Measurements from ENCODE around the gene UBL3.

Gene UBL3

GRCh38 chr13:29859971-29860370 is 9.6 kb upstream of the UBL3 start:
- H3K4me3 ChIP-seq (ENCODE audit: control insufficient read depth, low read depth, low read length), result no peak overlapping the region
- no peak for TF ChIP-seq CTCF (conservative IDR thresholded peaks at IDR 0.05; ENCODE audit: control insufficient read depth, insufficient read depth, low read depth, low read length)
- peak; percentile 89 for DNase-seq (ENCODE audit: low read depth)

GRCh38 chr13:29858667-29859066 is 8.2 kb upstream of the UBL3 start:
- no peak for TF ChIP-seq CTCF (conservative IDR thresholded peaks at IDR 0.05; ENCODE audit: control insufficient read depth, insufficient read depth, low read depth, low read length)
- H3K4me3 ChIP-seq (ENCODE audit: control insufficient read depth, low read depth, low read length), result no peak overlapping the region
- DNase-seq (ENCODE audit: low read depth), result peak; percentile 80

- peak; percentile 17 for DNase-seq (ENCODE audit: low read depth)
Measured at GRCh38 chr13:29858231-29858630, 7.8 kb upstream of the UBL3 start.

GRCh38 chr13:29857085-29857484 is 6.7 kb upstream of the UBL3 start:
- no peak overlapping the region for H3K4me3 ChIP-seq (ENCODE audit: control insufficient read depth, low read depth, low read length)
- DNase-seq (ENCODE audit: low read depth), result no peak
- no peak for TF ChIP-seq CTCF (conservative IDR thresholded peaks at IDR 0.05; ENCODE audit: control insufficient read depth, insufficient read depth, low read depth, low read length)

More at GRCh38 chr13:29858231-29858630, 7.8 kb upstream of the UBL3 start:
- TF ChIP-seq CTCF (conservative IDR thresholded peaks at IDR 0.05; ENCODE audit: control insufficient read depth, insufficient read depth, low read depth, low read length), result no peak
- H3K4me3 ChIP-seq (ENCODE audit: control insufficient read depth, low read depth, low read length), result no peak overlapping the region

- no peak for DNase-seq (ENCODE audit: low read depth)
- no peak overlapping the region for H3K4me3 ChIP-seq (ENCODE audit: control insufficient read depth, low read depth, low read length)
- no peak for TF ChIP-seq CTCF (conservative IDR thresholded peaks at IDR 0.05; ENCODE audit: control insufficient read depth, insufficient read depth, low read depth, low read length)
Measured at GRCh38 chr13:29856426-29856825, 6.0 kb upstream of the UBL3 start.

GRCh38 chr13:29855784-29856183 is 5.4 kb upstream of the UBL3 start:
- DNase-seq (ENCODE audit: low read depth), result no peak
- TF ChIP-seq CTCF (conservative IDR thresholded peaks at IDR 0.05; ENCODE audit: control insufficient read depth, insufficient read depth, low read depth, low read length), result no peak
- no peak overlapping the region for H3K4me3 ChIP-seq (ENCODE audit: control insufficient read depth, low read depth, low read length)

- DNase-seq (ENCODE audit: low read depth), result no peak
- no peak overlapping the region for H3K4me3 ChIP-seq (ENCODE audit: control insufficient read depth, low read depth, low read length)
- no peak for TF ChIP-seq CTCF (conservative IDR thresholded peaks at IDR 0.05; ENCODE audit: control insufficient read depth, insufficient read depth, low read depth, low read length)
Measured at GRCh38 chr13:29855009-29855408, 4.6 kb upstream of the UBL3 start.

All from fibroblast of mammary gland (primary cell).